AG04449 (cell line): Measurements from ENCODE around the gene BNIP1.

Experiments used
- CTCF ChIA-PET: fragments of 350-600 bp; formaldehyde crosslinking; extraction: SDS; loops from one replicate; lab custom pipeline; 2021; ENCODE audit warnings: antibody characterized with exemption; lab: Yijun Ruan, JAX
- POLR2A ChIA-PET: fragments of 400-600, 350-600 bp; formaldehyde crosslinking; extraction: SDS; loops from one replicate; lab custom pipeline; 2020; ENCODE audit warnings: antibody characterized with exemption, inconsistent platforms; lab: Yijun Ruan, JAX
- DNase-seq: peaks from one replicate; pipeline ENCODE4 v3.0.0-alpha.2; 2010; ENCODE audit warnings: low read depth, low spot score
- H3K4me3 ChIP-seq: 2 replicates; pipeline ENCODE4 v1.5.1; 2011; ENCODE audit warnings: low read depth, mild to moderate bottlenecking, control low read depth, low read length
- TF ChIP-seq, protein P1 (sequence below): IDR thresholded peaks from one replicate; pipeline ENCODE4 v1.5.1; 2011; ENCODE audit warnings: mild to moderate bottlenecking, moderate library complexity, low read length, control low read depth, inconsistent platforms; ENCODE audit not compliant: insufficient read depth; ENCODE audit errors: missing control alignments

Gene BNIP1

DNA sequence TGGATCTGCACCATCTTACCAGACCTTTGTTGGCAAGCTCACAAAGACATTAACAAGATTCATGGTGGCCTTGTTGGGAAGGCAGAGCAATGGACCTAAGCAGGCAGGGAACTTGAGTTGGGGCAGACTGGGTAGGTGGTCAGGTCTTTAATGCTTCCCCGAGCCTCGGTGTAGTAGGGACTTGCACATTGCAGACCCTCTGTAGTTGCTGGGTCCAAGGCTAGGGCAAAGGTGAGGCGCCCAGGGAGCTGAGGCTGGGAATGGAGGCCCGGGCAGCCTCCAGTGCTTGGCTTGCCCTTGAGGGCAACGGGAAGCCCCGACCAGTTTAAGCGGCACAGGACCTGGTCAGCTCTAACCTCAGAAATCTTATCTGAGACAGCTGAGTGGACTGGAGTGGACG is 66.5 kb downstream of the BNIP1 start:
- POLR2A ChIA-PET: no interaction called here
- no peak overlapping the region for H3K4me3 ChIP-seq
- TF ChIP-seq, protein P1, sequence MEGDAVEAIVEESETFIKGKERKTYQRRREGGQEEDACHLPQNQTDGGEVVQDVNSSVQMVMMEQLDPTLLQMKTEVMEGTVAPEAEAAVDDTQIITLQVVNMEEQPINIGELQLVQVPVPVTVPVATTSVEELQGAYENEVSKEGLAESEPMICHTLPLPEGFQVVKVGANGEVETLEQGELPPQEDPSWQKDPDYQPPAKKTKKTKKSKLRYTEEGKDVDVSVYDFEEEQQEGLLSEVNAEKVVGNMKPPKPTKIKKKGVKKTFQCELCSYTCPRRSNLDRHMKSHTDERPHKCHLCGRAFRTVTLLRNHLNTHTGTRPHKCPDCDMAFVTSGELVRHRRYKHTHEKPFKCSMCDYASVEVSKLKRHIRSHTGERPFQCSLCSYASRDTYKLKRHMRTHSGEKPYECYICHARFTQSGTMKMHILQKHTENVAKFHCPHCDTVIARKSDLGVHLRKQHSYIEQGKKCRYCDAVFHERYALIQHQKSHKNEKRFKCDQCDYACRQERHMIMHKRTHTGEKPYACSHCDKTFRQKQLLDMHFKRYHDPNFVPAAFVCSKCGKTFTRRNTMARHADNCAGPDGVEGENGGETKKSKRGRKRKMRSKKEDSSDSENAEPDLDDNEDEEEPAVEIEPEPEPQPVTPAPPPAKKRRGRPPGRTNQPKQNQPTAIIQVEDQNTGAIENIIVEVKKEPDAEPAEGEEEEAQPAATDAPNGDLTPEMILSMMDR: no peak
- DNase-seq: no peak
- CTCF ChIA-PET: interaction anchor here (1.3 kb wide), 1 partner anchor 9 kb away, joined by 3 read pairs; no protein-coding TSS in a partner anchor

GRCh38 chr5:173211284-173211683 is 67.0 kb downstream of the BNIP1 start:
- no peak overlapping the region for H3K4me3 ChIP-seq
- TF ChIP-seq, protein P1: no peak
- ChIA-PET POLR2A (no interaction called here), CTCF (interaction anchor here (1.3 kb wide), 1 partner anchor 9 kb away, joined by 3 read pairs; no protein-coding TSS in a partner anchor)
- DNase-seq: no peak

- H3K4me3 ChIP-seq: no peak overlapping the region
- ChIA-PET CTCF (interaction anchor here (1.3 kb wide), 1 partner anchor 46 kb away, joined by 4 read pairs; no protein-coding TSS in a partner anchor), POLR2A (no interaction called here)
- no peak for DNase-seq
- TF ChIP-seq, protein P1: no peak
Measured at GRCh38 chr5:173213236-173213933, 69.1 kb downstream of the BNIP1 start.
